Erythroblast (primary cell): Measurements from ENCODE around the gene C16orf95.

Experiments
- GATA1 ChIP-seq: IDR thresholded peaks from 2 replicates; pipeline ENCODE4 v1.6.1; 2011; ENCODE audit warnings: low read depth, mild to moderate bottlenecking, control low read depth, low read length, moderate library complexity
- POLR2A ChIP-seq: IDR thresholded peaks from 2 replicates; pipeline ENCODE4 v1.6.1; 2011; ENCODE audit warnings: mild to moderate bottlenecking, low read length

DNA sequence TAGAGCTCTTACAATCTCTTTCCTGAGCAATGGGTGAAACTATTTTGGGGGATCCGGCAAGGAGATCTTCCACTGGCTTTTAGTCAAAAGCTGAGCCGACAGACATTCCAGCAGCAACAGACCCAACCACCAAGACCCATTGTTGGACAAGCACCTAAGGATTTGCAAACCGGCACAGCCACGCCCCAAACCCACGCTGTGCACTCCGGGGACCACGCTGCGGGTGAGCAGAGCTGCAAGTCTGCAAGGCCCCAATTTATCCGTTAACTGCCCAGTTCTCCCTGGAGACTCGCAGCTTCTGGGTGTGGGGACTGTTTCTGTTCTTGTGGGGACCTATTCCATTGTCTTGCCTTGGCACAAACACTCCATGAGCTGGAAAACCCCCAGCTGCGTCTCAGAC lies 45.9 kb downstream of the C16orf95 start:
- TF ChIP-seq POLR2A (no peak), GATA1 (no peak)
